AG10803 (cell line): Measurements from ENCODE around the gene IGFBP1.

ENCODE experiments used
- DNase-seq: peaks from one replicate; pipeline ENCODE4 v3.0.0; 2010; ENCODE audit warnings: low read depth
- H3K4me3 ChIP-seq: 2 replicates; pipeline ENCODE4 v1.5.1; 2011; ENCODE audit warnings: mild to moderate bottlenecking, low read length, control low read depth
- TF ChIP-seq, protein P1 (sequence below): conservative IDR thresholded peaks from 2 replicates; pipeline ENCODE4 v1.5.1; 2011; ENCODE audit warnings: mild to moderate bottlenecking, low read length, control low read depth, inconsistent platforms

Gene IGFBP1

DNA sequence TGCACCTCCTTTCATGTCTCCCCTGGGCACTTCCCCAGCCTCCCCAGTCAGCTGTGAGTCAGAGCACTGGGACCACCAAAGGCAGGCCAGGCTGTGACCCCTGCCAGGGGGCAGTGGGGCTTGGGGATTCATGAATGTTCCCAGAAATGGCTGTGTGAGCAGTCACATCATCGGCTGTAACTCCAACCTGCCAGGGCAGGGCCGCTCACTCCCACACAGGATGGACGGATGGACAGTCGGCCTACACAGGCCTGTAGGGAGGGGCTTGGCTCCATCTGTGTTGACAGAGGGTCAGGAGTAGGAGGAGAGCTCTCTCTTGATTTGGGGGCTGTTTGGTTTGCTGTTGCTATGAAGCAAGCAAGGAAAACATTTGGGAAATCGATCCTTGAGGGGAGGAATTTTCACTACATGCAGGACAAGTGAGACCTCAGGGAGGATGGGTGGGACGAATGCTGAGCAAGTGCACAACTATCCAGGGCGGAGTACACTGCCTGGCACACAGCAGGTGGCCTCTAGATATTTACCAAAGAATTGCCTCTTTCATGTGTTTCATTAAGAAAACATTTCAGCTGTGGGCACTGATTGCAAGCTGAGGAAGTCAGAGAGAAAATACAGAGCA lies 2.9 kb upstream of the IGFBP1 start:
- H3K4me3 ChIP-seq, result no peak overlapping the region
- DNase-seq, result peak; percentile 30
- TF ChIP-seq, protein P1, sequence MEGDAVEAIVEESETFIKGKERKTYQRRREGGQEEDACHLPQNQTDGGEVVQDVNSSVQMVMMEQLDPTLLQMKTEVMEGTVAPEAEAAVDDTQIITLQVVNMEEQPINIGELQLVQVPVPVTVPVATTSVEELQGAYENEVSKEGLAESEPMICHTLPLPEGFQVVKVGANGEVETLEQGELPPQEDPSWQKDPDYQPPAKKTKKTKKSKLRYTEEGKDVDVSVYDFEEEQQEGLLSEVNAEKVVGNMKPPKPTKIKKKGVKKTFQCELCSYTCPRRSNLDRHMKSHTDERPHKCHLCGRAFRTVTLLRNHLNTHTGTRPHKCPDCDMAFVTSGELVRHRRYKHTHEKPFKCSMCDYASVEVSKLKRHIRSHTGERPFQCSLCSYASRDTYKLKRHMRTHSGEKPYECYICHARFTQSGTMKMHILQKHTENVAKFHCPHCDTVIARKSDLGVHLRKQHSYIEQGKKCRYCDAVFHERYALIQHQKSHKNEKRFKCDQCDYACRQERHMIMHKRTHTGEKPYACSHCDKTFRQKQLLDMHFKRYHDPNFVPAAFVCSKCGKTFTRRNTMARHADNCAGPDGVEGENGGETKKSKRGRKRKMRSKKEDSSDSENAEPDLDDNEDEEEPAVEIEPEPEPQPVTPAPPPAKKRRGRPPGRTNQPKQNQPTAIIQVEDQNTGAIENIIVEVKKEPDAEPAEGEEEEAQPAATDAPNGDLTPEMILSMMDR, result no peak

DNA sequence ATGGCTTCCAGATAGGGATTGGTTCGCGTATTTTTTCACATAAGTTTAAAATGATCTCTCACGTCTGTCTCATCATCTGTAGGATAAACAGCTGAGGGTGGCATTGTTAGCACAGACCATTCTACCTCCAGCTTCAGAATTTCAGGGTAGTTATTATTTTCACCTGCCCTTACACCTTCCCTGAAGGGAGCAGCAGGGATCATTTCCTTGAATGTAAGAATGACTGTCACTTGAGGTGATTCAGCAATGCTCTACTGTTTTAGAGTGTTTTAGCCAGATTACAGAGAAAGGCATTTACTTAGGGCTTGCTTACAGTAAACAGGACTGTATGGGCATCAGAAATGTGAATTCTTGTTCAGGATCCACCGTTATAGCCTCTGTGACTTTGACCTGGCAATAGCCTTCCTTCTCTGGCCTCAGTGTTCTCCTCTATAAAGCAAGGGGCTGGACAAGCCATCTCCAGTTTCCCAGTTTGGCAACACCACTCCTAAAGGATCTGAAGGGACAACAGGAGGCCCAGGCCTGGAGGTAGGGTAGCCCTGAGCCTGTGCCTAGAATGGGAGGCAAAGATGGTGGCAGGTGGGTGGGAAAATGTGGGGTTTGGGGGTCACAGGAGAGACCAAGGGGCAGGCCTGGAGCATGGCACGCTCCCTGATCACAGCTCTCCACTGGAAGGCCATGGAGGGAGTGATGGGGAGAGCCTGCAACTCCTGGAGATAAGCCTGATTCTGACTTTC lies 1.2 kb upstream of the IGFBP1 start:
- DNase-seq, result no peak
- TF ChIP-seq, protein P1, result no peak

DNA sequence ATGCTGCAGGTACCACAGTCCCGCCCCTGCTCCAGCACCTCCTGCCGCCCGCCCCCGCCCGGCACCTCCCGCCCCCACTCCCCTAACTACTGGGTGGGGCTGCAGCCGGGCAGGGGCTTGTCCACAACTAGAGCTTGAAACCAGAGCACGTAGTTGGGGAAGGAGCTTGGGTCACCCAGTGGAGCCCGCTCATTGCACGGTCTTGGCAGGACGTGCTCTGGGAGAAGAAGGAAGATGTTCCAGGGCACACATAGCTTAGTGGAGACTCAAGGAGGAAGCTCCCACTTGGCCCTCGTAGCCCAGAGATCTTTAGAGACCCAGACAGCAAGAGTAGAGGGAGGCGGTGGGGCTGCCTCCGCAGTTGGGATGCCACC lies 692 bp downstream of the IGFBP1 start:
- no peak for DNase-seq
- TF ChIP-seq, protein P1, result no peak
- peak overlapping the region; percentile 10; the same call in 1 of the 2 replicates for H3K4me3 ChIP-seq

More for the DNA sequence above, 1.2 kb upstream of the IGFBP1 start:
- H3K4me3 ChIP-seq, result no peak overlapping the region

DNA sequence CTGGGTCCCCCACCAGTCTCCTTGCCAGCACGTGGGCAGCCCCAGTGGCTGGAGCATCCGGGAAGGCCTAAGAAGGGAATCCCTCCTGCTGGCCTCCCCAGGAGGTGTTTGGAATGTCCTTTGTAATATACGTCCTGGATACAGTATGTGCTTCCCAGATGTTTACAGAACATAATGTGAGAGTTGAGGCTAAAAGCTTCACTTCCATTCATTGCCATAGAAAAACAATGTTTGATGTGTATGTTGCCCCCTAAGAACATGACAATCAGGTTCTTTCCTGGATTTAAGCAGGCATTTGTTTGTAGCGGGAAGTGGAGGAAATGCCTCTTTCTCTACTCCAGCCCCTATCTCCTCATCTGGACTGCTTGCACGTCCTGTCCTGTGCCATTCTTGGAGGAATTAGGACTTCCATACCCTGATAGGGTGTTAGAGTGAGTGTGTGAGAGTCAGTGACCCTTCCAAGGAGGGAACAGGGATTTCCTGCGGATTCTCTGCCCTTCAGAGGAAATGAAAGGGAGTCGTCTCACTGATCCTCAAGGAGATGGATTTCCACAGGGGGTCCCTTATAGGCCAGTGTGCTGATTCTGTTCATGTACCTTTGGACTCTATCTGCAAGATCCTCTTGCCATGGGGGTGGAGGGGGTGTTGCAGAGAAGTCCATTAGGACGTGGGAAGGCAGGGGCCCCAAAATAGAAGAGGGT lies 1.2 kb downstream of the IGFBP1 start:
- DNase-seq, result no peak
- H3K4me3 ChIP-seq, result no peak overlapping the region
- TF ChIP-seq, protein P1, result no peak

DNA sequence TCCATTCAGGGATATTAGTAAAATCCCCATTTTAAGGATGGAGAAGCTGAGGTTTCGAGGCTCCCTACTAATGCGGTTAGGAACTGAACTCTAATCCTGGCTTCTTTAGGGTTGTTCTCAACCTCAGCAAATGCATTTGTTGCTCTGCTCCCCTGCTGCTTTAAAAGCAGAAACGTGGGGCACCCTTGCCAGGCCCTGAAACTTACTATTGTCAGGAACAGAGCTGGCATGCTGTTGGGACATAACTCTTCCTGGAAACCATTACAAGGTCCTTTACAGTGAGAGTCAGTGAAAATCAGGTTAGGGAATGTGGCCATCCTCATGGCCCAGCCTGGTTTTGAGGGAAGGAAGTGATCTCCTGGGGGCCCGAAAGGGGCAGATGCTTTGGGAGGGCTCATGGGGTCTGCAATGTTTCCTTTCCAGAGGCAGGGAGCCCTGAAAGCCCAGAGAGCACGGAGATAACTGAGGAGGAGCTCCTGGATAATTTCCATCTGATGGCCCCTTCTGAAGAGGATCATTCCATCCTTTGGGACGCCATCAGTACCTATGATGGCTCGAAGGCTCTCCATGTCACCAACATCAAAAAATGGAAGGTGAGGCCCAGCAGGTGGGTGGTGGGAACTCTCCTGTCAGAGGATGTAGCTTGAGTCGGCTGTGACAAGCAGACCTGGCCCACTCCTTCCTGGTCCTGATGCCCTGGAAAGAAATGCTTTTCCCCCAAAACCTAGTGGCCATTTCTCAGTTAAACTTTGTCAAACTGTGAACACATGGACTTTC lies 2.0 kb downstream of the IGFBP1 start:
- TF ChIP-seq, protein P1, result no peak; the same call in 1 of the 2 replicates
- H3K4me3 ChIP-seq, result no peak overlapping the region
- DNase-seq, result no peak

DNA sequence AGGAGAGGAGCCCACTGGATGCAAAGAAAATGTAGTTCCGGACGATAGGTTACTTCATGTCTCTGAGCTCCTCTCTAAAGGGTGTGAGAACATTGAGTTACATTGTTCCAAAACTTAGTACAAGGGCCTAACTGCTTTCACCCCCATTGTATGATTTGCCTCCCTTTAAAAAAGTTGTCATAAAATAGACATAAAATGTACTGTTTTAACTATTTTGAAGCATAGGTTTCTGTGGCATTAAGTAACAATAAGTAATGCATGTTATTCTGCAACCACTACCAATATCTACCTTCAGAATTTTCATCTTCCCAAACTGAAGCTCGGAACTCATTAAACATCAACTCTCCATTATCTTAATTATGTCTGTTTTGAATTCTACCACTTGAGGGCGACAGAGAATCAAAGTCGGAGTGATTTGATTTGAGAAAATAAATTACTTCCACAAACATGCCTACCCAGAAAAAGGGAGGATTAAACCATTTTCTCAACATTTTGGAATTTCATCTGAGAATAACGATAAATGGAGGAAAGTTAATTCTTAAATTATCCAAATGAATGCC lies 2.7 kb downstream of the IGFBP1 start:
- H3K4me3 ChIP-seq, result no peak overlapping the region
- TF ChIP-seq, protein P1, result peak; percentile 72
- DNase-seq, result peak; percentile 60
